Neural cell (in vitro differentiated cells): ENCODE data around the gene DGKI. TPM values are rescaled to one million over a fixed set of nuclear protein-coding genes. Genes with fewer than 3 reads are reported as not detected.

ENCODE experiments used
- H2AFZ ChIP-seq: fragments of 200-600, 300-800 bp; sonication (generic), shearing (Covaris generic); 2 replicates; pipeline ENCODE4 v1.6.0; 2014; ENCODE audit warnings: low read depth, mild to moderate bottlenecking, antibody characterized with exemption, low read length, moderate library complexity
- H3F3A ChIP-seq: fragments of 200-600 bp; shearing (Covaris generic); 2 replicates; pipeline ENCODE4 v1.6.1; 2016; ENCODE audit warnings: mild to moderate bottlenecking, moderate library complexity, mixed read lengths, antibody characterized with exemption, low read length; ENCODE audit not compliant: insufficient read depth, poor library complexity, severe bottlenecking
- H3K27ac ChIP-seq: fragments of 200-600, 300-800 bp; sonication (generic), shearing (Covaris generic); 2 replicates; pipeline ENCODE4 v1.5.1; 2014; ENCODE audit warnings: mild to moderate bottlenecking, low read length, moderate library complexity
- H3K27me3 ChIP-seq: fragments of 300-800, 200-600 bp; sonication (generic), shearing (Covaris generic); 2 replicates; pipeline ENCODE4 v1.6.0; 2014; ENCODE audit warnings: mild to moderate bottlenecking, low read depth, low read length, moderate library complexity; ENCODE audit not compliant: insufficient read depth
- H3K36me3 ChIP-seq: fragments of 300-800, 200-600 bp; sonication (generic), shearing (Covaris generic); 2 replicates; pipeline ENCODE4 v1.5.1; 2014; ENCODE audit warnings: mild to moderate bottlenecking, antibody characterized with exemption, low read length, moderate library complexity; ENCODE audit not compliant: insufficient read depth
- H3K4me2 ChIP-seq: fragments of 300-800, 200-600 bp; sonication (generic), shearing (Covaris generic); 2 replicates; pipeline ENCODE4 v1.6.0; 2014; ENCODE audit warnings: mild to moderate bottlenecking, low read length
- H3K4me3 ChIP-seq: fragments of 300-800, 200-600 bp; sonication (generic), shearing (Covaris generic); 2 replicates; pipeline ENCODE4 v1.5.1; 2014; ENCODE audit warnings: mild to moderate bottlenecking, low read length, moderate library complexity
- H3K79me2 ChIP-seq: fragments of 200-600 bp; shearing (Covaris generic); replicated peaks from 2 replicates; pipeline ENCODE4 v1.6.0; 2014; ENCODE audit warnings: mild to moderate bottlenecking, low read length, moderate library complexity; ENCODE audit not compliant: insufficient read depth
- H3K9ac ChIP-seq: fragments of 300-800, 200-600 bp; sonication (generic), shearing (Covaris generic); 2 replicates; pipeline ENCODE4 v1.6.1; 2016; ENCODE audit warnings: mild to moderate bottlenecking, low read length, mixed read lengths
- H3K9me2 ChIP-seq: fragments of 200-600 bp; shearing (Covaris generic); 2 replicates; pipeline ENCODE4 v1.6.1; 2016; ENCODE audit warnings: mild to moderate bottlenecking, low read length, mixed read lengths; ENCODE audit not compliant: insufficient read depth
- H3K9me3 ChIP-seq: fragments of 200-600, 300-800 bp; sonication (generic), shearing (Covaris generic); 2 replicates; pipeline ENCODE4 v1.6.1; 2016; ENCODE audit warnings: mild to moderate bottlenecking, mixed run types, low read length, moderate library complexity, mixed read lengths
- H4K20me1 ChIP-seq: fragments of 200-600 bp; shearing (Covaris generic); 2 replicates; pipeline ENCODE4 v1.6.1; 2016; ENCODE audit warnings: mild to moderate bottlenecking, mixed run types; ENCODE audit not compliant: insufficient read depth
- EP300 ChIP-seq: fragments of 450-650 bp; conservative IDR thresholded peaks from 2 replicates; pipeline ENCODE4 v1.6.1; 2014; ENCODE audit warnings: antibody characterized with exemption, mild to moderate bottlenecking, moderate library complexity; ENCODE audit not compliant: poor library complexity, severe bottlenecking
- EZH2 ChIP-seq: fragments of 200-600, 300-800 bp; shearing (Covaris generic), sonication (generic); IDR thresholded peaks from 2 replicates; pipeline ENCODE4 v1.6.1; 2014; ENCODE audit warnings: antibody characterized with exemption, low read length, borderline replicate concordance, mild to moderate bottlenecking; ENCODE audit not compliant: insufficient read depth, poor library complexity, severe bottlenecking
- MXI1 ChIP-seq: fragments of 450-650 bp; conservative IDR thresholded peaks from 2 replicates; pipeline ENCODE4 v1.6.1; 2014; ENCODE audit warnings: antibody characterized with exemption, mild to moderate bottlenecking; ENCODE audit not compliant: poor library complexity, severe bottlenecking
- POLR2AphosphoS5 ChIP-seq: IDR thresholded peaks from 2 replicates; pipeline ENCODE4 v1.6.1; 2012
- RAD21 ChIP-seq: fragments of 450-650 bp; conservative IDR thresholded peaks from 2 replicates; pipeline ENCODE4 v1.6.1; 2014; ENCODE audit warnings: antibody characterized with exemption, mild to moderate bottlenecking, moderate library complexity
- SMC3 ChIP-seq: fragments of 450-650 bp; conservative IDR thresholded peaks from 2 replicates; pipeline ENCODE4 v1.6.1; 2014; ENCODE audit warnings: antibody characterized with exemption, mild to moderate bottlenecking, moderate library complexity; ENCODE audit not compliant: poor library complexity
- TAF1 ChIP-seq: IDR thresholded peaks from 2 replicates; pipeline ENCODE4 v1.6.1; 2012; ENCODE audit warnings: low read depth
- polyA plus RNA-seq: library from polyadenylated mRNA; depleted of rRNA; stranded (reverse); fragments of >200 nt; gene quantifications from 2 replicates; pipeline ENCODE4 v1.2.3, GENCODE V29; 2014
- TF ChIP-seq, protein P1 (sequence below): IDR thresholded peaks from 2 replicates; pipeline ENCODE4 v1.6.1; 2012; ENCODE audit warnings: borderline replicate concordance
- TF ChIP-seq, protein P2 (sequence below): fragments of 450-650 bp; IDR thresholded peaks from 2 replicates; pipeline ENCODE4 v1.5.1; 2014; ENCODE audit warnings: antibody characterized with exemption, mild to moderate bottlenecking, moderate library complexity; ENCODE audit not compliant: poor library complexity, severe bottlenecking

The DGKI gene
- polyA plus RNA-seq, 1 donor from 2014 or later: 15.8 TPM

DNA sequence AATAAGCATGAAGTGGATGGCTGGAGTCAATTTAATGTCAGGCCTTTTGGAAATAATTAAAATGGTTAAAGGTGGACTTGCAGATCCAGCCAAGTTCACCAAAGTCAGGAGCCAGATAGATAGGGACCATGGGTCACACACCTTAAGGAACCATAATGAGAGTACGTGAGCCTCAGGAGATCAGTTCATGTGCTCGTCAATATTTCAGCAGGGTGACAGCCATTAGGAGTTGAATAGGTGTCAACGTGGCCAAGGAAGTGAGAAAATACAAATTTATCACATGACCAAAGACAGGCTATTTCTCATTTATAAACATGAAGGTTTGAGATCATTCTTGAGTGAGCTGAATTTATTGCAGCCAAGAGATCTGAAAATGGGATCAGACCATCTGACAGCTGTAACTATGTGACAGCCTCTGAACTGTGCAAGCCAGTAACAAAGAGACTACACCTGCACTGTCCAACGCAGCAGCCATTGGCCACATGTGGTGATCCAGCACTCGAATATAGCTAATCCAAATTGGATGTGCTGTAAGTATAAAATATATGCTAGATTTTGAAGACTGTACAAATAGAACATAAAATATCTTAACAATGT is 253.6 kb downstream of the DGKI start:
- Histone ChIP-seq H2AFZ (no peak overlapping the region), H3K79me2 (no peaks in the 10 kb centered on the region), H3K27me3 (no peaks in the 10 kb centered on the region), H3F3A (no peaks in the 10 kb centered on the region), H3K27ac (peak overlapping the region; percentile 14), H3K4me2 (no peak overlapping the region), H3K4me3 (no peak overlapping the region), H4K20me1 (no peaks in the 10 kb centered on the region), H3K9me2 (no peaks in the 10 kb centered on the region), H3K9ac (no peak overlapping the region), H3K36me3 (no peaks in the 10 kb centered on the region), H3K9me3 (no peaks in the 10 kb centered on the region)
- TF ChIP-seq EP300 (peak; percentile 45), POLR2AphosphoS5 (peak; percentile 32), EZH2 (no peak)
- TF ChIP-seq, protein P1, sequence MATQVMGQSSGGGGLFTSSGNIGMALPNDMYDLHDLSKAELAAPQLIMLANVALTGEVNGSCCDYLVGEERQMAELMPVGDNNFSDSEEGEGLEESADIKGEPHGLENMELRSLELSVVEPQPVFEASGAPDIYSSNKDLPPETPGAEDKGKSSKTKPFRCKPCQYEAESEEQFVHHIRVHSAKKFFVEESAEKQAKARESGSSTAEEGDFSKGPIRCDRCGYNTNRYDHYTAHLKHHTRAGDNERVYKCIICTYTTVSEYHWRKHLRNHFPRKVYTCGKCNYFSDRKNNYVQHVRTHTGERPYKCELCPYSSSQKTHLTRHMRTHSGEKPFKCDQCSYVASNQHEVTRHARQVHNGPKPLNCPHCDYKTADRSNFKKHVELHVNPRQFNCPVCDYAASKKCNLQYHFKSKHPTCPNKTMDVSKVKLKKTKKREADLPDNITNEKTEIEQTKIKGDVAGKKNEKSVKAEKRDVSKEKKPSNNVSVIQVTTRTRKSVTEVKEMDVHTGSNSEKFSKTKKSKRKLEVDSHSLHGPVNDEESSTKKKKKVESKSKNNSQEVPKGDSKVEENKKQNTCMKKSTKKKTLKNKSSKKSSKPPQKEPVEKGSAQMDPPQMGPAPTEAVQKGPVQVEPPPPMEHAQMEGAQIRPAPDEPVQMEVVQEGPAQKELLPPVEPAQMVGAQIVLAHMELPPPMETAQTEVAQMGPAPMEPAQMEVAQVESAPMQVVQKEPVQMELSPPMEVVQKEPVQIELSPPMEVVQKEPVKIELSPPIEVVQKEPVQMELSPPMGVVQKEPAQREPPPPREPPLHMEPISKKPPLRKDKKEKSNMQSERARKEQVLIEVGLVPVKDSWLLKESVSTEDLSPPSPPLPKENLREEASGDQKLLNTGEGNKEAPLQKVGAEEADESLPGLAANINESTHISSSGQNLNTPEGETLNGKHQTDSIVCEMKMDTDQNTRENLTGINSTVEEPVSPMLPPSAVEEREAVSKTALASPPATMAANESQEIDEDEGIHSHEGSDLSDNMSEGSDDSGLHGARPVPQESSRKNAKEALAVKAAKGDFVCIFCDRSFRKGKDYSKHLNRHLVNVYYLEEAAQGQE: no peak
- TF ChIP-seq, protein P2, sequence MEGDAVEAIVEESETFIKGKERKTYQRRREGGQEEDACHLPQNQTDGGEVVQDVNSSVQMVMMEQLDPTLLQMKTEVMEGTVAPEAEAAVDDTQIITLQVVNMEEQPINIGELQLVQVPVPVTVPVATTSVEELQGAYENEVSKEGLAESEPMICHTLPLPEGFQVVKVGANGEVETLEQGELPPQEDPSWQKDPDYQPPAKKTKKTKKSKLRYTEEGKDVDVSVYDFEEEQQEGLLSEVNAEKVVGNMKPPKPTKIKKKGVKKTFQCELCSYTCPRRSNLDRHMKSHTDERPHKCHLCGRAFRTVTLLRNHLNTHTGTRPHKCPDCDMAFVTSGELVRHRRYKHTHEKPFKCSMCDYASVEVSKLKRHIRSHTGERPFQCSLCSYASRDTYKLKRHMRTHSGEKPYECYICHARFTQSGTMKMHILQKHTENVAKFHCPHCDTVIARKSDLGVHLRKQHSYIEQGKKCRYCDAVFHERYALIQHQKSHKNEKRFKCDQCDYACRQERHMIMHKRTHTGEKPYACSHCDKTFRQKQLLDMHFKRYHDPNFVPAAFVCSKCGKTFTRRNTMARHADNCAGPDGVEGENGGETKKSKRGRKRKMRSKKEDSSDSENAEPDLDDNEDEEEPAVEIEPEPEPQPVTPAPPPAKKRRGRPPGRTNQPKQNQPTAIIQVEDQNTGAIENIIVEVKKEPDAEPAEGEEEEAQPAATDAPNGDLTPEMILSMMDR: no peak

DNA sequence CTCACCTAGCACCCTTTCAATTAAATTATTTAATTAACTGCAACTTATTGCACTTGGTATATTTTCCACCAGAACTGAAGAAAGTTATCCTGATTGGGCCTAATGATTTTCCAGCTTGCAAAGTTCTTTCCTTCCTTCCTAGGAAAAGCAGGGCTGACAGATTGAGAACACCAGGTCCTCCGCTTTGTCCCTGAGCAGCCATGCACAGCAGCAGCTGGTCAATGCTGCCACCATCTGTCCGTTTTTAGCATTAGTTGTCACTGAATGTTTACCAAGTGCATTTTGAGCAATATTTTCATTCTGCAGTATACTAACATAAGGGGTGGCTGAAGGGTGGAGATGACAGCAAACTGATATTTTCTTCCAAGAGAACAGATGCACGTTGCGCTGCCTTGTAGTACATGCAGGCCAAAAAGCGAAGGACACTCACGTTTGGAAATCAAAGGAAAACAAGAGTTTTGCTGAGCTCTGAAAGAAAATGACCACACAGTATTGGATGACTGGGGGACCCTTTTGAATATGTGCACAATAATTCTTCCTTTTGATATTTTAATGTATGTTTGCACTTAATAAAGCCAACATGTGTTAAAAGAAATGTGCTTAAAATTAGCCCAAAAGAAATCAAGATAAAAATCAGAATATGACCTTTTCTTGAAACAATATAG is 254.4 kb downstream of the DGKI start:
- no peak overlapping the region for H3K4me2 ChIP-seq
- H3K9me2 ChIP-seq: no peaks in the 10 kb centered on the region
- H3K27me3 ChIP-seq: no peaks in the 10 kb centered on the region
- peak; percentile 93 for TF ChIP-seq RAD21
- no peak for TF ChIP-seq TAF1
- TF ChIP-seq, protein P1: peak; percentile 56
- peak; percentile 85 for TF ChIP-seq SMC3
- TF ChIP-seq EP300: peak; percentile 42
- no peak for TF ChIP-seq MXI1
- peak; percentile 21 for TF ChIP-seq POLR2AphosphoS5
- TF ChIP-seq, protein P2: peak; percentile 89
- no peak for TF ChIP-seq EZH2
- H3K9ac ChIP-seq: no peak overlapping the region
- H3K27ac ChIP-seq: peak overlapping the region; percentile 6
- H4K20me1 ChIP-seq: no peaks in the 10 kb centered on the region
- H3K4me3 ChIP-seq: no peak overlapping the region
- H3F3A ChIP-seq: no peaks in the 10 kb centered on the region
- no peaks in the 10 kb centered on the region for H3K79me2 ChIP-seq
- H3K36me3 ChIP-seq: no peaks in the 10 kb centered on the region
- H3K9me3 ChIP-seq: no peaks in the 10 kb centered on the region
- no peak overlapping the region for H2AFZ ChIP-seq
